ENCODE results near the gene SFRP4. TPM values are rescaled to one million over a fixed set of nuclear protein-coding genes. Genes with fewer than 3 reads are reported as not detected.

The SFRP4 gene
- total RNA-seq, 2 donors from 2014 or later = not detected

Other genes with a start within 250 kb of the SFRP4 start
- gene GPR141, start 233.1 kb downstream of the SFRP4 start, total RNA-seq = 1 to 10 TPM in 1 of 2 donors, not detected in 1; 1.2 TPM
- gene NME8, start 68.2 kb downstream of the SFRP4 start, total RNA-seq = not detected
- 1 to 10 TPM; 2.6 to 3.3 TPM for gene EPDR1, start 3.8 kb upstream of the SFRP4 start, total RNA-seq